ENCODE results near the gene FXYD4.

DNA sequence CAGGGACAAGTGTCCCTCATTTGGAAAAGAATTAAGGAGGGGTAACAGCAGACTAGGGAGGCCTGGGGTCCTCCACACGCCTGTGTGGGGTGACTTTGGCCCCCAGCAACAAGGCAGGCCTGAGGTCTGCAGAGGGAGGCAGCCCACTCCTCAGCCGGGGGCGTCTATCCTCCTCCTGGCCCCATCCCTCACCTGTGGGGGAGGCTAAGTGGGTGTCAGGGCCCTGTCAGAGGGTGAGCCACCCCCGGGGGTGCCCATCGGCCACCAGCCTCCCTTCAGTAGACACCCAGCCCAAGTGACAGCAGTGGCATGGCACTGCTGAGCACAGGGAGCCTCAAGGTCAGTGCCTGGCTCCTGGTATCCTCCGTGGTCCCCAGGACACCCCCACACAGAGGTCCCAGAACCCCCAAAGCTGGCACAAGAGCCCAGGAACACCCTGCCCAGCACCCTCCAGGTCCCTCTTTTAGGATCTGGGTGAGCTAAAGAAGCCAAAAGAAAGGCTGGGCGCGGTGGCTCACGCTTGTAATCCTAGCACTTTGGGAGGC, 693 bp upstream of the FXYD4 start:
- TF ChIP-seq ETV6 (CRISPR knock-in tag; IDR thresholded peaks at IDR 0.05) (no peak), HMGXB4 (CRISPR knock-in tag; IDR thresholded peaks at IDR 0.05) (no peak)
- TF ChIP-seq, protein P1, sequence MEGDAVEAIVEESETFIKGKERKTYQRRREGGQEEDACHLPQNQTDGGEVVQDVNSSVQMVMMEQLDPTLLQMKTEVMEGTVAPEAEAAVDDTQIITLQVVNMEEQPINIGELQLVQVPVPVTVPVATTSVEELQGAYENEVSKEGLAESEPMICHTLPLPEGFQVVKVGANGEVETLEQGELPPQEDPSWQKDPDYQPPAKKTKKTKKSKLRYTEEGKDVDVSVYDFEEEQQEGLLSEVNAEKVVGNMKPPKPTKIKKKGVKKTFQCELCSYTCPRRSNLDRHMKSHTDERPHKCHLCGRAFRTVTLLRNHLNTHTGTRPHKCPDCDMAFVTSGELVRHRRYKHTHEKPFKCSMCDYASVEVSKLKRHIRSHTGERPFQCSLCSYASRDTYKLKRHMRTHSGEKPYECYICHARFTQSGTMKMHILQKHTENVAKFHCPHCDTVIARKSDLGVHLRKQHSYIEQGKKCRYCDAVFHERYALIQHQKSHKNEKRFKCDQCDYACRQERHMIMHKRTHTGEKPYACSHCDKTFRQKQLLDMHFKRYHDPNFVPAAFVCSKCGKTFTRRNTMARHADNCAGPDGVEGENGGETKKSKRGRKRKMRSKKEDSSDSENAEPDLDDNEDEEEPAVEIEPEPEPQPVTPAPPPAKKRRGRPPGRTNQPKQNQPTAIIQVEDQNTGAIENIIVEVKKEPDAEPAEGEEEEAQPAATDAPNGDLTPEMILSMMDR (IDR thresholded peaks at IDR 0.05) = no peak

Measured in WTC11 (cell line).